Right ventricle myocardium superior (tissue), 1 donor: ENCODE data around the gene PRM2. TPM values are rescaled to one million over a fixed set of nuclear protein-coding genes. Genes with fewer than 3 reads are reported as not detected.

Experiments
- ATAC-seq: fragments of 200-7000 bp; cut with Tn5 transposase; one replicate; pipeline ENCODE4 v1.9.1; 2020; ENCODE audit warnings: mild to moderate bottlenecking; ENCODE audit not compliant: poor library complexity
- DNase-seq: peaks from one replicate; pipeline ENCODE4 v3.0.0-alpha.2; 2020
- intact Hi-C: fragments of 100-400 bp; cut with DNase I; formaldehyde crosslinking; loops from one replicate; pipeline ENCODE4 v1.11.2; 2022
- total RNA-seq: library from RNA; stranded (reverse); fragmentation: NEBNext Ultra II Directional; extraction: Animal tissue kit (Norgen Biotek cat#: 25700); gene quantifications from one replicate; pipeline ENCODE4 v1.2.1, GENCODE V29; 2021
- donor health status: DM: no; HTN: yes; CAD: no; lungs with severe emphysema.

The PRM2 gene
- total RNA-seq, 1 donor from 2014 or later = not detected

- DNase-seq (no peak), ATAC-seq (no peak)
- intact Hi-C loops = no loop called here
Observed at GRCh38 chr16:11253995-11254912, 22.0 kb downstream of the PRM2 start.

- ATAC-seq (no peak), DNase-seq (no peak)
- intact Hi-C loops = no loop called here
Observed at GRCh38 chr16:11253009-11253994, 23.0 kb downstream of the PRM2 start.

GRCh38 chr16:11252482-11252931, 23.8 kb downstream of the PRM2 start:
- ATAC-seq (no peak), DNase-seq (no peak)
- intact Hi-C loops = no loop called here

GRCh38 chr16:11251525-11252481, 24.5 kb downstream of the PRM2 start:
- DNase-seq (no peak), ATAC-seq (no peak)
- intact Hi-C loops = no loop called here

- intact Hi-C loops = no loop called here
- no peak for DNase-seq
- ATAC-seq = no peak
Observed at GRCh38 chr16:11250786-11251524, 25.3 kb downstream of the PRM2 start.

- no peak for ATAC-seq
- DNase-seq = no peak
- intact Hi-C loops = no loop called here
Observed at GRCh38 chr16:11250091-11250785, 26.0 kb downstream of the PRM2 start.

GRCh38 chr16:11249233-11250061, 26.8 kb downstream of the PRM2 start:
- intact Hi-C loops = no loop called here
- ATAC-seq (no peak), DNase-seq (no peak)

GRCh38 chr16:11248133-11248532, 28.1 kb downstream of the PRM2 start:
- no peak for DNase-seq
- ATAC-seq = no peak
- intact Hi-C loops = no loop called here

GRCh38 chr16:11245988-11246387, 30.3 kb downstream of the PRM2 start:
- intact Hi-C loops = no loop called here
- DNase-seq = no peak
- no peak for ATAC-seq

GRCh38 chr16:11245222-11245737, 31.0 kb downstream of the PRM2 start:
- ATAC-seq = no peak
- intact Hi-C loops = no loop called here

GRCh38 chr16:11242658-11243057, 33.6 kb downstream of the PRM2 start:
- intact Hi-C loops = no loop called here
- no peak for DNase-seq
- ATAC-seq = no peak

More at GRCh38 chr16:11245222-11245737, 31.0 kb downstream of the PRM2 start:
- DNase-seq = no peak

GRCh38 chr16:11241480-11242204, 34.6 kb downstream of the PRM2 start:
- intact Hi-C loops = no loop called here
- no peak for ATAC-seq
- DNase-seq = no peak

- intact Hi-C loops = no loop called here
- ATAC-seq = peak; percentile 97
- peak; percentile 58 for DNase-seq
Observed at GRCh38 chr16:11240636-11241473, 35.4 kb downstream of the PRM2 start.
